ENCODE measurements around the gene ARMC2. TPM values are rescaled to one million over a fixed set of nuclear protein-coding genes. Genes with fewer than 3 reads are reported as not detected.

ARMC2 gene
- total and polyA plus RNA-seq, 8 donors = 7.8 to 30.0 (median 24.9) TPM

DNA sequence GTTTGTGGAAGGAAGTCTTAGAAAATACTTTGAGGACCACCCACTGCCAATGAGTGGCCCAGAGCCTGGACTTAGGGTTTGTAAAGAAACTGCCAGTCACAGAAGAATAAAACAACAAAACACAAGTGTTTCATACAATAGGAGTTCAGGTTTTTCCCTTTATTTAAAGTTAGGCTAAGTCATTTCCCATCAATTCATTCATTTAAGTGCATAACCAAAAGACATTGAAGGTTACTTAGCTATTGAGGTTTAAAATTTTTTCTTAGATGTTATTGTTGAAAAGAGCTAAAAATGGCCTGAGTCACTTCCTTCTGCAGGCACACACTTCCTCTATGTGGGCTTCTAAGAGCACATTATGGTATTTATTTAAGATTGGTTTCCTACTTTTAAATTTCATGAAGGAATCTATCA, 54.2 kb downstream of the ARMC2 start:
- ATAC-seq (no peak), DNase-seq (no peak)
- intact Hi-C loops (cut with DNase I) = no loop called here
- H3K27ac ChIP-seq = peak overlapping the region; percentile 6 to 51
- TF ChIP-seq, protein P1, sequence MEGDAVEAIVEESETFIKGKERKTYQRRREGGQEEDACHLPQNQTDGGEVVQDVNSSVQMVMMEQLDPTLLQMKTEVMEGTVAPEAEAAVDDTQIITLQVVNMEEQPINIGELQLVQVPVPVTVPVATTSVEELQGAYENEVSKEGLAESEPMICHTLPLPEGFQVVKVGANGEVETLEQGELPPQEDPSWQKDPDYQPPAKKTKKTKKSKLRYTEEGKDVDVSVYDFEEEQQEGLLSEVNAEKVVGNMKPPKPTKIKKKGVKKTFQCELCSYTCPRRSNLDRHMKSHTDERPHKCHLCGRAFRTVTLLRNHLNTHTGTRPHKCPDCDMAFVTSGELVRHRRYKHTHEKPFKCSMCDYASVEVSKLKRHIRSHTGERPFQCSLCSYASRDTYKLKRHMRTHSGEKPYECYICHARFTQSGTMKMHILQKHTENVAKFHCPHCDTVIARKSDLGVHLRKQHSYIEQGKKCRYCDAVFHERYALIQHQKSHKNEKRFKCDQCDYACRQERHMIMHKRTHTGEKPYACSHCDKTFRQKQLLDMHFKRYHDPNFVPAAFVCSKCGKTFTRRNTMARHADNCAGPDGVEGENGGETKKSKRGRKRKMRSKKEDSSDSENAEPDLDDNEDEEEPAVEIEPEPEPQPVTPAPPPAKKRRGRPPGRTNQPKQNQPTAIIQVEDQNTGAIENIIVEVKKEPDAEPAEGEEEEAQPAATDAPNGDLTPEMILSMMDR (IDR thresholded peaks at IDR 0.05) = no peak
- no peaks in the 10 kb centered on the region for H3K27me3 ChIP-seq
- no peak overlapping the region for H3K4me3 ChIP-seq
- no peaks in the 10 kb centered on the region for H3K36me3 ChIP-seq
- H3K4me1 ChIP-seq = peaks cover 5 to 53% of the 10 kb centered on the region in 2 donors
- no peaks in the 10 kb centered on the region for H3K9me3 ChIP-seq

DNA sequence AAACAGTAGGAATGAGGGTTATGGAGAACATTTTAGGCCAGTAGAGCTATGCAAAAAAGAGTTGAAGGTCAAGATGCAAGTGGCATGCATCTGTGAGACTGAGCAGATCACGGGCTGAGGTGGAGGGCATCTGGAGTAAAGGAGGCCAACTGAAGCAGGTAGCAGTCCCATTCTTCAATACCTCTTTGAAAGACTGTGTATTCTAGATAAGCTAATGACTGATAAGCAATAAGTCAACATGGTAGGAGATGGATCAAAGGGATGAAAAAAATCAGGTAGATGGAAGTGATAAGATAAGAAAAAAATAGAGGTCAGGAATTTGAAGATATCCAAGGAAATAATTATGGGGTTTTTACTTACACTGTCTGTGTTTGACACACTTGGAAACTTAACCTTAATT, 55.6 kb downstream of the ARMC2 start:
- H3K4me3 ChIP-seq = no peak overlapping the region
- intact Hi-C loops (cut with DNase I) = no loop called here
- H3K9me3 ChIP-seq = no peaks in the 10 kb centered on the region
- DNase-seq (no peak), ATAC-seq (peak; percentile 52)
- peaks cover 5 to 53% of the 10 kb centered on the region in 2 donors for H3K4me1 ChIP-seq
- H3K27me3 ChIP-seq = no peaks in the 10 kb centered on the region
- H3K36me3 ChIP-seq = no peaks in the 10 kb centered on the region
- peak overlapping the region in 1 of 2 donors; percentile 26 for H3K27ac ChIP-seq
- TF ChIP-seq, protein P1 (IDR thresholded peaks at IDR 0.05) = no peak

DNA sequence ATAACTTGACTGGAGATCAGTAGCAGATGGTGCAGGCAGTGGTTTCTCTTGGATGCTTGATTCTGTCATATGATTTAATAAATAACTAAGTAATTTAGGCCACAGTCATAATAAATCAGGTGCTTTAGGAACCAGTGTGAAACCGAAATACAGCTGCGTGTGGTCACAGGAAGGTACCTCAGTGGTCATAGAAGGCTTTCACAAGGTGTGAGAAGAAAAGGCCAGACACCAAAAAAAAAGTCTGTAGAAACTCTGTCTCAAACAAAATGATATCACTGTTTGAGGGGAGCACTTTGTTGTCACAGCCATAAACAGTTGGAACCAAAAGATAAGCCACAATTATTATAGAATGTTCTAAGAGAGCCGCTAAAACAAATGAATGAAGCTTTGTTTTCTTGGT, 56.5 kb downstream of the ARMC2 start:
- Histone ChIP-seq H3K27me3 (no peaks in the 10 kb centered on the region), H3K27ac (peak overlapping the region in 1 of 2 donors; percentile 26), H3K4me1 (peaks cover 5 to 53% of the 10 kb centered on the region in 2 donors), H3K4me3 (no peak overlapping the region), H3K9me3 (no peaks in the 10 kb centered on the region), H3K36me3 (no peaks in the 10 kb centered on the region)
- DNase-seq = no peak
- TF ChIP-seq, protein P1 (IDR thresholded peaks at IDR 0.05) = no peak
- intact Hi-C loops (cut with DNase I) = no loop called here
- no peak for ATAC-seq

DNA sequence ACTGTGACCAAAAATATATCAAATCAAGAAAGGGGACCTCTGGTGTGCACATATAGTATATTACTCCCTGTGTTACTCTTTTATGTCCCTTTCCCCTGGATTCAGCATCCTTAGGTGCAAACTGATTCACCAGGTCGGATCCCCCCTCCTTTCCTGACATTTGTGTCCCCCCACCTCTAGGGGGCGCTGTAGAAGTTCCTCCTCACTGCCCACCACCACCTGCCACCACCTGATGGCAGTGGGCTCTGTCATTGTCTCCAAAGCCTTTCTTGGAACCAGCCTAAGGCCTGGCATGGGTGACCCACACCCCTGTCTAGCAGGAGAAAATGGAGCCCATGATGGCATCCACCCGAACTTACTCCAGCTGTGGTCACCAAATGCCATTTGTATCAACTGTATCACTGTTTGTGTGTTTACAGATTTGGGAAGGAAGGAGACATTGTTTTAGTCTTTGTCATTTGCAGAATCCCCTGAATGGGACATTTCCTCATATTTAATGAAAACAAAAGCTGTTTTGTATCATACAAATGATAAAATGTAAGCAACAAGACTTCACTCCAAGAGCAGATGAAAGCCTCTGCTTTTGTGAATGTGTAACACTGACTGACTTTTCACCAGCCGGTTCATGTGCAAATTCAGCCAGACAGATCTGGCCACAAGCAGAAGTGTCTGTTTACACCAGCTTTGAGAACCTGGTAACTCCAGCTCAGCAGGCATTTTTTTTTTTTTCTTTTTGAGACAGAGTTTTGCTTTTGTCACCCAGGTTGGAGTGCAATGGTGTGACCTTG, 66.2 kb downstream of the ARMC2 start:
- DNase-seq (peak in 1 of 4 donors; percentile 62), ATAC-seq (peak; percentile 80)
- TF ChIP-seq, protein P1 (IDR thresholded peaks at IDR 0.05) = peak; percentile 17 to 18
- no peaks in the 10 kb centered on the region for H3K9me3 ChIP-seq
- no peaks in the 10 kb centered on the region for H3K27me3 ChIP-seq
- no peaks in the 10 kb centered on the region for H3K36me3 ChIP-seq
- H3K4me3 ChIP-seq = no peak overlapping the region
- H3K4me1 ChIP-seq = no peaks in the 10 kb centered on the region
- intact Hi-C loops (cut with DNase I) = no loop called here
- H3K27ac ChIP-seq = peak overlapping the region in 1 of 2 donors; percentile 27

DNA sequence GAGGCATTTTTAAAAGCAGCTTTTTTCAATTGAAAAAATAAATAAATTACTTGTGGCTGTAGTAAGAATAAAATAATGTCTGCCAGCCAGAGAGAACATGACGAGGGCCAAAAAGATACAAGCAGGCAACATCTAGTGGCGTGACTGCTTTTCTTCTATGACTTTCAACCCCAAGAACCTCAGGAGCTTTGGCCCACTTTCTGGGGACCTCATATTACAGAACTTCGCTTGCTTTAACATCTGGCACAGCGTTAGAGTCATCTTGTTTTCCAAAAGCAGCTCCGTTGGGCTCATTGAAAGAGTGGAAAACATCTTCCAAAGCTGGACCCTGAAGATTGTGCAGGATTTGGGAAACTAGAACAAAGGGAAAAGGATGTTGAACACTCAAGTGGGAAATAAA, 67.0 kb downstream of the ARMC2 start:
- no peak overlapping the region for H3K27ac ChIP-seq
- no peak overlapping the region for H3K4me3 ChIP-seq
- H3K36me3 ChIP-seq = no peaks in the 10 kb centered on the region
- H3K27me3 ChIP-seq = no peaks in the 10 kb centered on the region
- H3K9me3 ChIP-seq = no peaks in the 10 kb centered on the region
- intact Hi-C loops (cut with DNase I) = no loop called here
- DNase-seq (no peak), ATAC-seq (no peak)
- peaks cover 0 to 3% of the 10 kb centered on the region in 2 donors for H3K4me1 ChIP-seq
- TF ChIP-seq, protein P1 (IDR thresholded peaks at IDR 0.05) = no peak
